CD4-positive, alpha-beta T cell treated with Interferon alpha-2 for 1 hour (primary cell): Measurements from ENCODE around the gene ZNF675.
"Not testable (repeated sequence)": the region's sequence is repeated elsewhere in the genome, so short reads cannot be mapped to it uniquely, and the experiment has no call there.

ENCODE experiments used
- DNase-seq, 2 donors: peaks; one replicate each; pipeline ENCODE4 v3.0.0-alpha.2; 2020 to 2022

ZNF675 gene

DNA sequence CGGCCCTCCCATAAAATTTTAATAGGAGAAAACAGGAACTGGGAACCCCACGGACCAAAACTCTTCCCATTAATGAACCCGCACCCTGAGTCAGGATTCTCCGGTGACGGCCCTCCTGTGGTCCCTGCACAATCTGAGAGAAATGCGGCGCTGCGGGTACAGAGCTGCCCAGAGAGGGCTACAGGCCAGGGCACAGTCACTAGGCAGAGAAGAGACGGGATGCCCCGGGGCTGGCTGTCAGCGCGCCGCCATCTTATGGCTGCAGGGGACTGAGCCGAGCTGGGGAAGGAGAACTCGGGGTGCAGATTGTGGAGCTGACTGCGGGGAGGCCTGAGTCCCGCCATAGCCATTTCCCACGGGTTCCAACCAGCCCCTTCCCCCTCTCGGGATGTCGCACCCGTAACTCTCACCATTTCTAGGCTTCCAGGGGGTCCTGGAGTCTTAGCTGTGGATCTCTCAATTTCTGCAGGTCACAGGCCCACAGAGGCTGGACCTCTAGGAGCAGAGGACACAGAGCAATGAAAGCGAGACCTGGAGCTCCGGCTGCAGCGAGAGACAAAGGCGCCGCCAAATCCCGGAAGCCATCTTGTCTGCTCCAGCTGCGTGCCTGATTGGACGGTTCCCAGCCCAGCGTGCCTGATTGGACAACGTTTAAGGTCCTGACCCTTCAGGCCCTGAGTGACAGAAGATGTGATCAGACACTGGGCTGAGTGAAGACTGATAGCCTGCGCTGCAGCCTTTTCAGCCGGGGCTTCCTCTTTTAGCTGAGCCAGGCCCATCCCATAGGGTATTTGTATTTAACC is at the start of gene ZNF675:
Gene ZNF675, minus strand, starts transcription at position 592 of the 803 bp plus-strand sequence. Its CDS starts 179 bp downstream, at position 413.
- peak; percentile 91 to 93 for DNase-seq

DNA sequence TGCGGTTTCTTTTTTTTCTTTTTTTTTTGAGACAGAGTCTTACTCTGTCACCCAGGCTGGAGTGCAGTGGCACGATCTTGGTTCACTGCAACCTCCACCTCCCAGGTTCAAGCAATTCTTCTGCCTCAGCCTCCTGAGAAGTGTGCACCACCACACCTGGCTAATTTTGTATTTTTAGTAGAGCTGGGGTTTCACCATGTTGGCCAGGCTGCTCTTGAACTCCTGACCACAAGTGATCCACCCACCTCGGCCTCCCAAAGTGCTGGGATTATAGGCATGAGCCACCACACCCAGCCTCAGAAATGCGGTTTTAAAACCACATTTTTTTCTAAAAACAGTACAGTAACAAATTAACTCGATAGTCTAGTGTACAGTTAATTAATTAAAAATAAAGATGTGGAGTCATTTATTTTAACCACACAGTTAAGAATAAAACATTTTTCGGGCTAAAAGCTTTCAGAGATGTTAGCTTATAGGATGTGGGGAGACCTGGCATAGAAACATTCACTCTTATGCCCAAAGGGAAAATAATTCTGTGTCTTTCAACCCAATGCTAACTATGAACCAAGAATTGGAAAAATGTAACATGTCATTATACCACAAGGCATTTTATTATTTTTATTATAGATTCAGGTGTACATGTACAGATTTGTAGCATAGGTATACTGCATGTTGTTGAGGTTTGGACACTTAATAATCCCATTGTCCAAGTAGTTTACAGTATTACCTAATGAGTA is 43.9 kb upstream of the ZNF675 start:
- DNase-seq: not testable (repeated sequence)

DNA sequence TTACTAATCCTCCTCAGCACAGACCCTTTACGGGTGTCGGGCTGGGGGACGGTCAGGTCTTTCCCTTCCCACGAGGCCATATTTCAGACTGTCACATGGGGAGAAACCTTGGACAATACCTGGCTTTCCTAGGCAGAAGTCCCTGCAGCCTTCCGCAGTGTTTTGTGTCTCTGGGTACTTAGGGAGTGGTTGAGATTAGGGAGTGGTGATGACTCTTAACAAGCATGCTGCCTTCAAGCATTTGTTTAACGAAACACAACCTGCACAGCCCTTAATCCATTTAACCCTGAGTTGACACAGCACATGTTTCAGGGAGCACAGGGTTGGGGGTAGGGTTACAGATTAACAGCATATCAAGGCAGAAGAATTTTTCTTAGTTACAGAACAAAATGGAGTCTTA is 37.1 kb upstream of the ZNF675 start:
- DNase-seq: not testable (repeated sequence)

DNA sequence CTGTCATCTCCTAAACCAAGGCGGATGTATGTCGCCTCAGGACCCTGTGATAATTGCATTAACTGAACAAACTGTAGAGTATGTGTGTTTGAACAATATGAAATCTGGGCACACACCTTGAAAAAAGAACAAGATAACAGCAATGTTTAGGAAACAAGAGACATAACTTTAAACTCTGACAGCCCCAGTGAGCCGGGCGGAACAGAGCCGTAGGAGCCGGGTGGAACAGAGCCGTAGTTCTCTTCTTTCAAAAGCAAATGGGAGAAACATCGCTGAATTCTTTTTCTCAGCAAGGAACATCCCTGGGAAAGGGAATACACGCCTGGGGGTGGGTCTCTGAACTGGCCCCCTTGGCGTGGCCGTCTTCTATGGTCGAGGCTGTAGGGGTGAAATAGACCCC is 31.8 kb upstream of the ZNF675 start:
- no peak for DNase-seq

DNA sequence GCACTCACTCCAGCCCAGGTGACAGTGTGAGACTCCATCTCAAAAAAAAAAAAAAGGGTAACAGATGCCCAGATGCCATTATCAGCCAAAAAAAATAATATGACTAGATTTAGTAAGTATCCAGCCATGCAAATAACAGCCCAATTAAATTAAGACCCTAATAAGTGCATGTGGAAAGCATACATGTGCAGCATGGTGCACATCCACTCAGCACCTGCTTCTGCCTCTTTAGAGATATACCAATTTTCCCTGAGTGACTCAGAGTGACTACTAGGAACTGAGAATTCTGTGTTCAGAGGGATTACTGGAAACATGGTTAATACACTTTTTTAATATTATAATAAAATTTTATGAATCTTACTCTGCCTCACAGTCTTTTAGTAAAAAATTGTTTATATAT is 29.8 kb upstream of the ZNF675 start:
- no peak for DNase-seq

DNA sequence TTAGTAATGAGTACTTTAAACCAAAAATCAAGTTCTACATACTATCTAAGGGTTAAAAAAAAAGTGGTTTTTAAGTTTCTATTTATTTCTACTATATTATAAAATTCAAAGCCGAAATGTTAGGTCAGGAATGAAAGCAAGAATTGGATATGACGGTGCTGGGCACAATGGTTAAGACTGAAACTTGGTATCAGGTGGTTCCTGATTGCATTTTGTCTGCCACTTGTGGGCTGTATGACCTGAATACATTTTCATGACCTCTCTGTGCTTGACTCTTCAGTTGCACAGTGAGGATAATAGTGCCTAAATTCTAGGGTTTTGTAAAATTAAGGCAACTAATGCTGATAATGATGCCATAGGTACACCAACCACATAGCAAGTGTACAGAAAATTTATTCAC is 22.3 kb upstream of the ZNF675 start:
- DNase-seq: no peak

DNA sequence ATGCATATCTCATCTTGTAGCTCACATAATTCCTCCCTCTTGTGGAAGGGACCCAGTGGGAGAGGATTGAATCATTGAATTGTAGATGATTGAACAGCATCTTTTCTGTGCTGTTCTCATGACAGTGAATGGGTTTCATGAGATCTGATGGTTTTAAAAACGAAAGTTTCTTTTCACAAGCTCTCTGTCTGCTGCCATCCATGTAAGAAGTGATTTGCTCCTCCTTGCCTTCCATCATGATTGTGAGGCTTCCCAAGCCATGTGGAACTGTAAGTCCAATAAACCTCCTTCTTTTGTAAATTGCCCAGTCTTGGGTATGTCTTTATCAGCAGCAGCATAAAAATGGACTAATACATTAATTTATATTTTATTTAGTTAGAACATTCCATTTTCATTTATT is 19.6 kb upstream of the ZNF675 start:
- no peak for DNase-seq

DNA sequence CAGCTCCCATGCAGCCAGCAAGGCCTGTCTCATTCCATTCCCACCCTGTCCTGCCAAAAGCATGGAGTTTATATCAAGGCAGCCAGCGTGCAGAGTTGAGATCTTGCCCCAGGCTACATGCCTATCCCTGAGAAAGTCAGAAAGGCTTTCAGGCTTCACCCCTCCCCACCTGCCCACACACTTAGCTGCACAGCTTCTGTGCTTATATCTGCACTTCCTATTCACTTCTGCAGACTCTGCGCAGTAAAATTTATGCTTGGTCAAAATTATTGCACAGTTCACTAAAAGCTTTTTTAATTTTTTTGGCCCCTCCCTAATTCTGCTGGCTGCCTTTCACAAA is 12.5 kb upstream of the ZNF675 start:
- DNase-seq: no peak

DNA sequence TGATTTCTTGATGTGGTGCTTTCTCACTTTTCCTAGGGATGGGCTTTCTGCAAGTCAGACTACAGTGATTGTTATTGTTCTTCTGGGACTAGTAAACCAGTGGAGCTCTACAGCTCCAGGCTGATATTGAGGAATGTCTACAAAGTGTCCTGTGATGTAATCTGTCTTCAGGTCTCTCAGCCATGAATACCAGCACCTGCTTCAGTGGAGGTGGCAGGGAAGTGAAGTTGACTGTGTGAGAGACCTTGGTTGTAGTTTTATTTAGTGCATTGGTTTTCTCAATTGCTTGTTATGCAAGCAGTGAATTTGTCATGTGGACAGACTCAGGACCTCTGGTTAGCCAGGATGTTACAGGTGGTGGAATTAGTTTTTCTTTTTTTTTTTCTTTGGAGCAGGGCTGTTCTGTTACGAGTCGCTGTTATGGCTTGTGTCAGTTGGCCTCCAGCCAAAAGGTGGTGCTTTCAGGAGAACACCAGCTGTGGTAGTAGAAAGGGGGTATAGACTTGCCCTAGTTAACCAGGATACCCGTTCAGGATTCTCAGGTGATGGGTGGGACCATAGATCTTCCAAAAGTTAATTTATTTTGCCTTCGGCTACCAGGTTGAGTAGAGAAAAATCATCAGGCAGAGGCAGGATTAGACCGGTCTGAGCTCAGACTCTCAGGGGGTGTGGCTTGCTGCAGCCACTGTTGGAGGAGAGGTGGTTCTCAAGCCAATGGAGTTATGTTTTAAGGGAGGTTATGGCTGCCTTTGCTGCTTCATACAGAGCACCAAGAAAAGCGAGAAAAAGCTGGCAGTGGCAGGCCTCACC is 11.9 kb upstream of the ZNF675 start:
- DNase-seq: no peak

DNA sequence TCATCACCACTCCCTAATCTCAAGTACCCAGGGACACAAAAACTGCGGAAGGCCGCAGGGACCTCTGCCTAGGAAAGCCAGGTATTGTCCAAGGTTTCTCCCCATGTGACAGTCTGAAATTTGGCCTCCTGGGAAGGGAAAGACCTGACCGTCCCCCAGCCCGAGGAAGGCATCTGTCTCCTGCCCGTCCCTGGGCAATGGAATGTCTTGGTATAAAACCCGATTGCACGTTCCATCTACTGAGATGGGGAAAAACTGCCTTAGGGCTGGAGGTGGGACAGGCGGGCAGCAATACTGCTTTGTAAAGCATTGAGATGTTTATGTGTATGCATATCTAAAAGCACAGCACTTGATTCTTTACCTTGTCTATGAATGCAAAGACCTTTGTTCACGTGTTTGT is 5.9 kb upstream of the ZNF675 start:
- DNase-seq: not testable (repeated sequence)

DNA sequence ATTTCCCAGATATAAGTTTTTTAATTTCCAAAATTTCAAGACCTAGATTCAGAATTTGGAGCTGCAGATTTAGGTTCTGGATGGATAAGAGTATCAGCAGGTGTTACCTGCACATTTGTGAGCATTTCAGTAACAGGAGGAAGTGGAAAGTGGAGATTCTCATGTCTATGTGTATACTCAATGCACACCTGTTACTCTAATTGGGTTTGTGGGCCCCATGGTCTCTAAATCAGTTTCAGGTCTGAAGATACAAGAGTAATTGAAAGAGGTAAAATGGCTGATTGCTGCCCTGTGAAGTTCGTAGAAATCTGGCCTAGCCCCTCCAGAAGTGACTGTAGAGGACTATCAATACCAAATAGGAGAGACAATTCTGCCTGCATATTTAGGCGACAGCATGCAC is 13.9 kb downstream of the ZNF675 start:
- DNase-seq: no peak

DNA sequence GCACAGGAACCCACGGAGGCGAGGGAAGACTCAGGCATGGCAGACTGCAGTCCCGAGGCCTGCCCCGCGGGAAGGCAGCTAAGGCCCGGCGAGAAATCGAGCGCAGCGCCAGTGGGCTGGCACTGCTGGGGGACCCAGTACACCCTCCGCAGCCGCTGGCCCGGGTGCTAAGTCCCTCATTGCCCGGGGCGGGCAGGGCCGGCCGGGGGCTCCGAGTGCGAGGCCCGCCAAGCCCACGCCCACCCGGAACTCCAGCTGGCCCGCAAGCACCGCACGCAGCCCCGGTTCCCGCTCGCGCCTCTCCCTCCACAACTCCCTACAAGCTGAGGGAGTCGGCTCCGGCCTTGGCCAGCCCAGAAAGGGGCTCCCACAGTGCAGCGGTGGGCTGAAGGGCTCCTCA is 18.4 kb downstream of the ZNF675 start:
- not testable (repeated sequence) for DNase-seq

DNA sequence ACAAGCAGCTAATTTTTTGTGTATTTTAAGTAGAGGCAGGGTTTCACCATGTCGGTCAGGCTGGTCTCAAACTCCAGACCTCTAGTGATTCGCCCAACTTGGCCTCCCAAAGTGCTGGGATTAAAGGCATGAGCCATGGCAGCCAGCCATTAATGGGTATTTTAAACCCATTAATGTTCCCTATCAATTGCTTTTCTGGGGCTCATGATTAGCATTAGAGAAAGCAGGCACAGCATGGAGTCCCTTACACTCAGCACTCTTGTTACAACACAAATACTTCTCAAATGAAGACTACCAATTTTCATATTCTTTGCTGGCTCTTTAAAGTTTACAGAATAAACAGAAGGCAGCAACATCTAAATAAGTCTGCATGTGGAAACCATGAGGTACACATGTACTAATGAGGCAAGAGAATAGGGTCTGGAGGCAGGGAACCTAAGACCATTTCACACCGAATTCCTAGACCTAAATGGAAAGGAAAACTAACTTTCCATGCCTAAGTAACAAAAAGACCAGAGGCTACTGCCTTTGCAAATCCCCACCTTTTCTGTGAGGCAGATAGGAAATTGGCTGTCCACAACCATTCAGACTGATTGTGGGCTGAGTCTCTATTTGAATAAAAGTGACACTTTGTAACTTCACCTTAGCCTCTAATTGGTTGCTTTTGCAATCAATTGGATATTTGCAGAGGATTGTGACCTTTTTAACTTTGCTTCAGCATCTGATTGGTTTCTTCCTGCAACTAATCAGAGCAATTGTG is 21.2 kb downstream of the ZNF675 start:
- DNase-seq: no peak

DNA sequence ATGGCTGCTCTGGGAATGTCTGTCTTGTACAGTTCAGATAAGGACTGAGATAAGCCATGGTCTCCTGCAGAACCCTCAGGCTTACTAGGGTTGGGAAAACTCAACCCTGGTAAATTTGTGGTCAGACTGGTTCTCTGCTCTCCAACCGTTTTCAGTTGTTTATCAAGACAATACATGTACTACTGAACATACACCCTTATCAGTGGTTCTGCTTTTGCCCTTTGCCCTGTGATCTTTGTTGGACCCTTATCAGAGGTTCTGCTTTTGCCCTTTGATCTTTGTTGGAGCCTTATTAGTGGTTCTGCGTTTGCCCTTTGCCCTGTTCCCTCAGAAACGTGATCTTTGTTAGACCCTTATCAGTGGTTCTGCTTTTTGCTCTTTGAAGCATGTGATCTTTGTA is 37.2 kb downstream of the ZNF675 start:
- not testable (repeated sequence) for DNase-seq
